Measurements from ENCODE around the gene HDAC11. TPM values are rescaled to one million over a fixed set of nuclear protein-coding genes. Genes with fewer than 3 reads are reported as not detected.
"Not testable (repeated sequence)": the region's sequence is repeated elsewhere in the genome, so short reads cannot be mapped to it uniquely, and the experiment has no call there.

The HDAC11 gene
- total and polyA plus RNA-seq, 2 of the 13 experiments (the other 11 are each of a cell fraction or from before 2014, with no cell fraction given), result 13.7 to 33.1 TPM

DNA sequence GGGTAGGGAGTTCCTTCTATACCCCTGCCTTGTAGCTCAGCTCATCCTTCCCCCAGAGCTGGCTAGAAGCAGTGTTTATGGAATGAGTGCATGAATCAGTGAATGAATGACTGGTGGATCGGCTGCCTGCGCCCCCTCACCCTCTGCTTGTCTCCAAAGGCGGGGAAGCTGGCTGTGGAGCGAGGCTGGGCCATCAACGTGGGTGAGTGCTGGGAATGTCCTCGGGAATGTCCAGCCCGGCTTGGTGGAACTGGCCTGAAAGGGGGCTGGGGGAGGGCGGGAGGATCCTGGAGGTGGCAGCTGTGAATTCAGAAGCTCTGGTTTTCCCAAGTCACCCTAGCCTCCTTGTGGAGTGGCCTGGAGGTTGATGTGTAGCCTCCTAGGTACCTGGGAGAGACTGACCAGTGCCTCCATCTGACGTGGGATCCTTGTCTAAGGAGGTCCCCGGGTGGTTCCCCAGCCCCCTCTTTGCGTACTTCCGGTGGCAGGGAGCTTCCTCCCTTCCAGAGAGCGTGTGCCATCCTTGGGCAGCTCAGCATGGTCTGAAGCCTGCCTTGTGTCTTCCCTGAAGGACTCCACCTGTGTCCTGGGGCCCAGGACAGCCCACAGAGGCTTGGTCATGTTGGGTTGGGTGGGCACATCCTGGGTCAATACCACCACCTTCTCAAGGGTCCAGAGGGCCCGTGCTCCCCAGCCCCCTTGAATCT, 18.4 kb downstream of the HDAC11 start (continued):
- TF ChIP-seq, protein P1, sequence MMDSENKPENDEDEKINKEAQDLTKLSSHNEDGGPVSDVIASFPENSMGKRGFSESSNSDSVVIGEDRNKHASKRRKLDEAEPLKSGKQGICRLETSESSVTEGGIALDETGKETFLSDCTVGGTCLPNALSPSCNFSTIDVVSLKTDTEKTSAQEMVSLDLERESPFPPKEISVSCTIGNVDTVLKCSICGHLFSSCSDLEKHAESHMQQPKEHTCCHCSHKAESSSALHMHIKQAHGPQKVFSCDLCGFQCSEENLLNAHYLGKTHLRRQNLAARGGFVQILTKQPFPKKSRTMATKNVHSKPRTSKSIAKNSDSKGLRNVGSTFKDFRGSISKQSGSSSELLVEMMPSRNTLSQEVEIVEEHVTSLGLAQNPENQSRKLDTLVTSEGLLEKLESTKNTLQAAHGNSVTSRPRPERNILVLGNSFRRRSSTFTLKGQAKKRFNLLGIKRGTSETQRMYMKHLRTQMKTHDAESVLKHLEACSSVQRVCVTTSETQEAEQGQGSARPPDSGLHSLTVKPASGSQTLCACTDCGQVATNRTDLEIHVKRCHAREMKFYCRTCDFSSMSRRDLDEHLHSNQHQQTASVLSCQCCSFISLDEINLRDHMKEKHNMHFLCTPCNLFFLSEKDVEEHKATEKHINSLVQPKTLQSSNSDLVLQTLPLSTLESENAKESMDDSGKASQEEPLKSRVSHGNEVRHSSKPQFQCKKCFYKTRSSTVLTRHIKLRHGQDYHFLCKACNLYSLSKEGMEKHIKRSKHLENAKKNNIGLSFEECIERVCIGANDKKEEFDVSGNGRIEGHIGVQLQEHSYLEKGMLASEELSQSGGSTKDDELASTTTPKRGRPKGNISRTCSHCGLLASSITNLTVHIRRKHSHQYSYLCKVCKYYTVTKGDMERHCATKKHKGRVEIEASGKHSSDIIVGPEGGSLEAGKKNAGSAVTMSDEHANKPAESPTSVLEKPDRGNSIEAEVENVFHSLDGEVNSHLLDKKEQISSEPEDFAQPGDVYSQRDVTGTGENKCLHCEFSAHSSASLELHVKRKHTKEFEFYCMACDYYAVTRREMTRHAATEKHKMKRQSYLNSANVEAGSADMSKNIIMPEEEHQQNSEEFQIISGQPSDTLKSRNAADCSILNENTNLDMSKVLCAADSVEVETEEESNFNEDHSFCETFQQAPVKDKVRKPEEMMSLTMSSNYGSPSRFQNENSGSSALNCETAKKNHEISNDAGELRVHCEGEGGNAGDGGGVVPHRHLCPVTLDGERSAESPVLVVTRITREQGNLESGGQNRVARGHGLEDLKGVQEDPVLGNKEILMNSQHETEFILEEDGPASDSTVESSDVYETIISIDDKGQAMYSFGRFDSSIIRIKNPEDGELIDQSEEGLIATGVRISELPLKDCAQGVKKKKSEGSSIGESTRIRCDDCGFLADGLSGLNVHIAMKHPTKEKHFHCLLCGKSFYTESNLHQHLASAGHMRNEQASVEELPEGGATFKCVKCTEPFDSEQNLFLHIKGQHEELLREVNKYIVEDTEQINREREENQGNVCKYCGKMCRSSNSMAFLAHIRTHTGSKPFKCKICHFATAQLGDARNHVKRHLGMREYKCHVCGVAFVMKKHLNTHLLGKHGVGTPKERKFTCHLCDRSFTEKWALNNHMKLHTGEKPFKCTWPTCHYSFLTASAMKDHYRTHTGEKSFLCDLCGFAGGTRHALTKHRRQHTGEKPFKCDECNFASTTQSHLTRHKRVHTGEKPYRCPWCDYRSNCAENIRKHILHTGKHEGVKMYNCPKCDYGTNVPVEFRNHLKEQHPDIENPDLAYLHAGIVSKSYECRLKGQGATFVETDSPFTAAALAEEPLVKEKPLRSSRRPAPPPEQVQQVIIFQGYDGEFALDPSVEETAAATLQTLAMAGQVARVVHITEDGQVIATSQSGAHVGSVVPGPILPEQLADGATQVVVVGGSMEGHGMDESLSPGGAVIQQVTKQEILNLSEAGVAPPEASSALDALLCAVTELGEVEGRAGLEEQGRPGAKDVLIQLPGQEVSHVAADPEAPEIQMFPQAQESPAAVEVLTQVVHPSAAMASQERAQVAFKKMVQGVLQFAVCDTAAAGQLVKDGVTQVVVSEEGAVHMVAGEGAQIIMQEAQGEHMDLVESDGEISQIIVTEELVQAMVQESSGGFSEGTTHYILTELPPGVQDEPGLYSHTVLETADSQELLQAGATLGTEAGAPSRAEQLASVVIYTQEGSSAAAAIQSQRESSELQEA (CRISPR knock-in tag; IDR thresholded peaks at IDR 0.05; ENCODE audit: not compliant biosample characterization), result no peak
- TF ChIP-seq ATRX (CRISPR knock-in tag; IDR thresholded peaks at IDR 0.05; ENCODE audit: borderline replicate concordance) (no peak), ZFY (CRISPR knock-in tag; IDR thresholded peaks at IDR 0.05) (no peak), CHCHD3 (CRISPR knock-in tag; IDR thresholded peaks at IDR 0.05) (no peak), PITX1 (CRISPR knock-in tag; IDR thresholded peaks at IDR 0.05) (no peak), CBX1 (IDR thresholded peaks at IDR 0.05; ENCODE audit: low read depth) (no peak), HNRNPH1 (optimal IDR thresholded peaks at IDR 0.05; ENCODE audit: low read depth, low read length) (no peak)

DNA sequence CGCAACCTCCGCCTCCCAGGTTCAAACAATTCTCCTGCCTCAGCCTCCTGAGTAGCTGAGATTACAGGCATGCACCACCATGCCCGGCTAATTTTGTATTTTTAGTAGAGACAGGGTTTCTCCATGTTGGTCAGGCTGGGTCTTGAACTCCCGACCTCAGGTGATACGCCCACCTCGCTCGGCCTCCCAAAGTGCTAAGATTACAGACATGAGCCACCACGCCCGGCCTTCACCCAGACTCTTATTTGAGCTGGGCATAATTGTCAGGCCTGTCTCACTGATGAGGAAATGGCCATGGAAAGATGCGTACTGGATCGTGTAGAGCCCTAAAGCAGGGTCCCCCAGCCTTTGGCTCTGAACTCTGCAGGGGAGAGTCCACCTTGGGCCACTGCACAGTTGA, 19.1 kb downstream of the HDAC11 start:
- ATAC-seq; H3K4me2 ChIP-seq (ENCODE audit: low read depth, low read length); FAIRE-seq; H3K4me1 ChIP-seq (ENCODE audit: insufficient read depth, low read length); BruUV-seq (replicated peaks); POLR2A ChIA-PET; H3K9me3 ChIP-seq (ENCODE audit: low read length); H3K79me2 ChIP-seq (ENCODE audit: insufficient read depth, low read length); intact Hi-C loops (cut with micrococcal nuclease; ENCODE audit: unreplicated experiment); H4K20me1 ChIP-seq (ENCODE audit: insufficient read depth, low read length); DNase-seq (ENCODE audit: low spot score); H3K27me3 ChIP-seq (ENCODE audit: control insufficient read depth in 1 of 2, insufficient read depth in 2 of 2, low read length in 2 of 2); H3K36me3 ChIP-seq (replicated peaks in 1 of 2; ENCODE audit: control insufficient read depth in 1 of 2, insufficient read depth in 2 of 2, low read length in 2 of 2); H2AFZ ChIP-seq (ENCODE audit: low read length); H3K9ac ChIP-seq (ENCODE audit: insufficient read depth, low read depth, low read length); H3K4me3 ChIP-seq (replicated peaks in 1 of 3; ENCODE audit: insufficient read depth in 1 of 3, low read depth in 2 of 3, low read length in 3 of 3); H3K27ac ChIP-seq (ENCODE audit: extremely low read length, insufficient read depth, low read length): not testable (repeated sequence)
- WGBS (ENCODE audit: low lambda C conversion rate), result 94% methylated on average over 11 of the region's 11 CpGs
- CTCF ChIA-PET (ENCODE audit: low intra/inter-chr PET ratio, low total read pairs), result interaction anchor here (7.5 kb wide), 1 partner anchor 150 kb away, joined by 96 read pairs; no protein-coding TSS in a partner anchor
- in situ Hi-C loops (cut with HindIII; ENCODE audit: extremely low pct_ligation_motif_present, low pct_unique_long_range_greater_than_20kb), result loop anchor here (5.0 kb wide), 1 partner anchor 148 kb away; no protein-coding TSS in a partner anchor

Measured in HepG2 (cell line).